ENCODE results near the gene GALNT18.

GRCh38 chr11:11419747-11420146 lies 202.1 kb downstream of the GALNT18 start:
- TF ChIP-seq, protein P1, sequence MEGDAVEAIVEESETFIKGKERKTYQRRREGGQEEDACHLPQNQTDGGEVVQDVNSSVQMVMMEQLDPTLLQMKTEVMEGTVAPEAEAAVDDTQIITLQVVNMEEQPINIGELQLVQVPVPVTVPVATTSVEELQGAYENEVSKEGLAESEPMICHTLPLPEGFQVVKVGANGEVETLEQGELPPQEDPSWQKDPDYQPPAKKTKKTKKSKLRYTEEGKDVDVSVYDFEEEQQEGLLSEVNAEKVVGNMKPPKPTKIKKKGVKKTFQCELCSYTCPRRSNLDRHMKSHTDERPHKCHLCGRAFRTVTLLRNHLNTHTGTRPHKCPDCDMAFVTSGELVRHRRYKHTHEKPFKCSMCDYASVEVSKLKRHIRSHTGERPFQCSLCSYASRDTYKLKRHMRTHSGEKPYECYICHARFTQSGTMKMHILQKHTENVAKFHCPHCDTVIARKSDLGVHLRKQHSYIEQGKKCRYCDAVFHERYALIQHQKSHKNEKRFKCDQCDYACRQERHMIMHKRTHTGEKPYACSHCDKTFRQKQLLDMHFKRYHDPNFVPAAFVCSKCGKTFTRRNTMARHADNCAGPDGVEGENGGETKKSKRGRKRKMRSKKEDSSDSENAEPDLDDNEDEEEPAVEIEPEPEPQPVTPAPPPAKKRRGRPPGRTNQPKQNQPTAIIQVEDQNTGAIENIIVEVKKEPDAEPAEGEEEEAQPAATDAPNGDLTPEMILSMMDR (IDR thresholded peaks at IDR 0.05; ENCODE audit: insufficient read depth, low read length, poor library complexity, severe bottlenecking) = no peak
- no peak for TF ChIP-seq EZH2phosphoT487 (conservative IDR thresholded peaks at IDR 0.05; ENCODE audit: low read length)

All from SU-DHL-6 (cell line).